H9 (cell line): ENCODE data around the gene NDUFS6. TPM values are rescaled to one million over a fixed set of nuclear protein-coding genes. Genes with fewer than 3 reads are reported as not detected.

Source experiments
- DNase-seq: peaks from one replicate; pipeline ENCODE4 v3.0.0-alpha.2; 2017
- H2AFZ ChIP-seq: one replicate; pipeline ENCODE4 v1.6.1; 2013; ENCODE audit warnings: mild to moderate bottlenecking, low read length, control low read depth, moderate library complexity
- H2AK5ac ChIP-seq: 2 replicates; pipeline ENCODE4 v1.6.1; 2013; ENCODE audit warnings: low read length, control low read depth, mixed read lengths; ENCODE audit not compliant: insufficient read length
- H2BK120ac ChIP-seq: one replicate; pipeline ENCODE4 v1.6.1; 2013; ENCODE audit warnings: low read depth, mild to moderate bottlenecking, low read length, control low read depth, inconsistent platforms; ENCODE audit not compliant: poor library complexity, severe bottlenecking
- H2BK12ac ChIP-seq: 2 replicates; pipeline ENCODE4 v1.6.1; 2013; ENCODE audit warnings: low read length, control low read depth, mixed read lengths, low read depth; ENCODE audit not compliant: insufficient read length
- H2BK15ac ChIP-seq: 2 replicates; pipeline ENCODE4 v1.6.1; 2013; ENCODE audit warnings: low read depth, low read length, control low read depth
- H2BK20ac ChIP-seq: one replicate; pipeline ENCODE4 v1.6.1; 2013; ENCODE audit warnings: low read depth, mild to moderate bottlenecking, low read length, control low read depth, inconsistent platforms; ENCODE audit not compliant: poor library complexity, severe bottlenecking
- H2BK5ac ChIP-seq: 2 replicates; pipeline ENCODE4 v1.6.1; 2013; ENCODE audit warnings: low read length, control low read depth, mixed read lengths; ENCODE audit not compliant: insufficient read length
- H3K14ac ChIP-seq: 2 replicates; pipeline ENCODE4 v1.6.1; 2013; ENCODE audit warnings: low read length, control low read depth; ENCODE audit not compliant: insufficient read depth
- H3K18ac ChIP-seq: 2 replicates; pipeline ENCODE4 v1.6.1; 2013; ENCODE audit warnings: low read depth, mild to moderate bottlenecking, mixed read lengths, low read length, control low read depth; ENCODE audit not compliant: insufficient read length
- H3K23ac ChIP-seq: 2 replicates; pipeline ENCODE4 v1.6.1; 2013; ENCODE audit warnings: low read length, control low read depth, mixed read lengths, low read depth; ENCODE audit not compliant: insufficient read length
- H3K23me2 ChIP-seq: 2 replicates; pipeline ENCODE4 v1.6.1; 2013; ENCODE audit warnings: low read depth, mild to moderate bottlenecking, mixed read lengths, low read length, control low read depth; ENCODE audit not compliant: insufficient read length, poor library complexity, severe bottlenecking
- H3K27ac ChIP-seq: 2 replicates; pipeline ENCODE4 v1.5.1; 2013; ENCODE audit warnings: low read length, control low read depth, mixed read lengths, low read depth; ENCODE audit not compliant: insufficient read length
- H3K27me3 ChIP-seq: 2 replicates; pipeline ENCODE4 v1.6.1; 2013; ENCODE audit warnings: low read length, control low read depth, inconsistent platforms; ENCODE audit not compliant: insufficient read depth
- H3K4ac ChIP-seq: 2 replicates; pipeline ENCODE4 v1.6.1; 2013; ENCODE audit warnings: low read depth, mild to moderate bottlenecking, control low read depth, inconsistent platforms, low read length, moderate library complexity
- H3K4me1 ChIP-seq: 2 replicates; pipeline ENCODE4 v1.6.1; 2013; ENCODE audit warnings: low read length, control low read depth, inconsistent platforms; ENCODE audit not compliant: insufficient read depth
- H3K4me2 ChIP-seq: 2 replicates; pipeline ENCODE4 v1.6.1; 2013; ENCODE audit warnings: low read length, control low read depth, mixed read lengths; ENCODE audit not compliant: insufficient read length, insufficient read depth
- H3K56ac ChIP-seq: 2 replicates; pipeline ENCODE4 v1.6.1; 2013; ENCODE audit warnings: low read depth, mild to moderate bottlenecking, mixed read lengths, low read length, control low read depth; ENCODE audit not compliant: insufficient read length
- H3K79me1 ChIP-seq: 2 replicates; pipeline ENCODE4 v1.6.1; 2013; ENCODE audit warnings: low read depth, mild to moderate bottlenecking, moderate library complexity, low read length, control low read depth, inconsistent platforms; ENCODE audit not compliant: insufficient read depth, poor library complexity, severe bottlenecking
- H3K79me2 ChIP-seq: 2 replicates; pipeline ENCODE4 v1.6.1; 2013; ENCODE audit warnings: low read length, control low read depth, inconsistent platforms; ENCODE audit not compliant: insufficient read depth
- H3K9ac ChIP-seq: 2 replicates; pipeline ENCODE4 v1.6.1; 2013; ENCODE audit warnings: low read length, control low read depth, mixed read lengths; ENCODE audit not compliant: insufficient read length; ENCODE audit errors: extremely low read depth
- H3K9me3 ChIP-seq: one replicate; pipeline ENCODE4 v1.6.1; 2013; ENCODE audit warnings: low read depth, low read length, inconsistent platforms; ENCODE audit not compliant: control insufficient read depth
- H3T11ph ChIP-seq: one replicate; pipeline ENCODE4 v1.6.1; 2013; ENCODE audit warnings: mild to moderate bottlenecking, low read length, control low read depth, inconsistent platforms
- H4K20me1 ChIP-seq: one replicate; pipeline ENCODE4 v1.6.1; 2013; ENCODE audit not compliant: control insufficient read depth, insufficient read length, insufficient read depth
- H4K5ac ChIP-seq: 2 replicates; pipeline ENCODE4 v1.6.1; 2013; ENCODE audit warnings: low read depth, mild to moderate bottlenecking, mixed read lengths, low read length, control low read depth; ENCODE audit not compliant: insufficient read length
- H4K8ac ChIP-seq: replicated peaks from 2 replicates; pipeline ENCODE4 v1.6.1; 2013; ENCODE audit warnings: low read length, control low read depth, mixed read lengths, low read depth; ENCODE audit not compliant: insufficient read length
- H4K91ac ChIP-seq: 2 replicates; pipeline ENCODE4 v1.6.1; 2013; ENCODE audit warnings: low read depth, mild to moderate bottlenecking, moderate library complexity, mixed read lengths, low read length, control low read depth; ENCODE audit not compliant: insufficient read length
- H3K27ac Mint-ChIP-seq, 3 experiments: 2 replicates in 2 of 3; 3 replicates in 1 of 3; pipeline ENCODE4 v1.8.0; 2020 to 2021; ENCODE audit warnings: mixed read lengths in 3 of 3, mild to moderate bottlenecking in 1 of 3, moderate library complexity in 1 of 3
- H3K27me3 Mint-ChIP-seq: 2 replicates; pipeline ENCODE4 v1.8.0; 2021; ENCODE audit warnings: low read depth, mild to moderate bottlenecking, moderate library complexity, mixed read lengths
- H3K36me3 Mint-ChIP-seq, 3 experiments: 2 replicates in 2 of 3; 3 replicates in 1 of 3; pipeline ENCODE4 v1.8.0; 2020 to 2021; ENCODE audit warnings: low read depth in 3 of 3, mixed read lengths in 3 of 3; ENCODE audit not compliant: insufficient read depth in 1 of 3
- H3K4me1 Mint-ChIP-seq, 2 experiments: 2 replicates each; pipeline ENCODE4 v1.8.0; 2020; ENCODE audit warnings: mixed read lengths in 2 of 2
- H3K4me3 Mint-ChIP-seq, 2 experiments: 2 replicates in 1 of 2; 3 replicates in 1 of 2; pipeline ENCODE4 v1.8.0; 2020 to 2021; ENCODE audit warnings: mild to moderate bottlenecking in 2 of 2, mixed read lengths in 2 of 2, moderate library complexity in 1 of 2
- H3K9me3 Mint-ChIP-seq, 2 experiments: 2 replicates in 1 of 2; 3 replicates in 1 of 2; pipeline ENCODE4 v1.8.0; 2020; ENCODE audit warnings: mild to moderate bottlenecking in 2 of 2, mixed read lengths in 2 of 2, moderate library complexity in 1 of 2
- CTCF ChIP-seq: fragments of 200-600 bp; sonication (generic); conservative IDR thresholded peaks from 3 replicates; pipeline ENCODE4 v1.8.0; 2021; ENCODE audit warnings: antibody characterized with exemption, mild to moderate bottlenecking
- WGBS: extraction: QIAGEN DNeasy Blood & Tissue Kit; methylation state at CpG from one replicate; pipeline ENCODE4 v1.1.7; 2013; ENCODE audit warnings: missing lambda C conversion rate, low lambda C conversion rate, mixed read lengths; ENCODE audit not compliant: insufficient read length; ENCODE audit errors: extremely low coverage; 5-methylcytosine and 5-hydroxymethylcytosine counted together
- total RNA-seq: library from RNA; stranded (reverse); gene quantifications from 2 replicates; pipeline ENCODE4 v1.2.1, GENCODE V29; 2021

NDUFS6 gene
- total RNA-seq, 1 experiment from 2014 or later: 62.5 TPM

GRCh38 chr5:1820381-1820780 is 19.2 kb downstream of the NDUFS6 start:
- Histone ChIP-seq H3K9me3 (no peaks in the 10 kb centered on the region), H3K4ac (no peak overlapping the region), H2AK5ac (no peak overlapping the region), H2BK120ac (no peak overlapping the region), H3K23ac (no peak overlapping the region), H3K27me3 (no peaks in the 10 kb centered on the region), H4K20me1 (no peaks in the 10 kb centered on the region), H3K79me1 (no peaks in the 10 kb centered on the region), H2BK12ac (no peak overlapping the region), H4K91ac (no peak overlapping the region), H2BK5ac (no peak overlapping the region), H3K14ac (no peak overlapping the region), H3K9ac (no peak overlapping the region), H2BK15ac (no peak overlapping the region), H4K5ac (no peak overlapping the region), H2AFZ (no peak overlapping the region), H3K27ac (no peak overlapping the region), H3T11ph (no peak overlapping the region), H3K79me2 (no peaks in the 10 kb centered on the region), H3K23me2 (no peaks in the 10 kb centered on the region), H3K56ac (no peak overlapping the region), H3K4me2 (no peak overlapping the region), H3K4me1 (no peaks in the 10 kb centered on the region), H4K8ac (no peak overlapping the region), H3K18ac (no peak overlapping the region), H2BK20ac (no peak overlapping the region)
- Mint-ChIP-seq H3K27me3 (no peaks in the 10 kb centered on the region; the same call in 1 of the 2 replicates), H3K36me3 (peaks cover 40 to 75% (median 64%) of the 10 kb centered on the region in 3 experiments), H3K27ac (no peak overlapping the region), H3K9me3 (no peaks in the 10 kb centered on the region), H3K4me1 (peaks cover 19 to 29% of the 10 kb centered on the region in 2 experiments), H3K4me3 (no peak overlapping the region)
- no peak for DNase-seq
- WGBS: no CpG with 5 or more reads among the region's 12 CpGs
- no peak for TF ChIP-seq CTCF
